RWPE2 (cell line): ENCODE measurements around the gene AOAH.

Source experiments
- ATAC-seq: fragments of 200-7000 bp; cut with Tn5 transposase; 3 replicates; pipeline ENCODE4 v1.9.1; 2021; ENCODE audit warnings: low read depth
- DNase-seq: peaks from one replicate; pipeline ENCODE4 v3.0.0-alpha.2; 2020; ENCODE audit warnings: low spot score
- H3K27ac ChIP-seq: fragments of 450-650 bp; 2 replicates; pipeline ENCODE4 v1.5.1; 2017; ENCODE audit warnings: mild to moderate bottlenecking; ENCODE audit not compliant: poor library complexity, severe bottlenecking
- H3K27me3 ChIP-seq: fragments of 250-450 bp; sonication (Bioruptor Pico); 2 replicates; pipeline ENCODE4 v1.5.1; 2021; ENCODE audit warnings: mild to moderate bottlenecking, moderate library complexity; ENCODE audit not compliant: insufficient read depth, poor library complexity, severe bottlenecking
- H3K36me3 ChIP-seq: fragments of 250-450 bp; sonication (Bioruptor Pico); 2 replicates; pipeline ENCODE4 v1.5.1; 2020; ENCODE audit warnings: low read depth, mild to moderate bottlenecking, moderate library complexity
- H3K4me1 ChIP-seq: fragments of 250-450 bp; sonication (Bioruptor Pico); 2 replicates; pipeline ENCODE4 v1.5.1; 2021; ENCODE audit warnings: mild to moderate bottlenecking, moderate library complexity; ENCODE audit not compliant: insufficient read depth, poor library complexity, severe bottlenecking
- H3K4me3 ChIP-seq: fragments of 250-450 bp; sonication (Bioruptor Pico); 2 replicates; pipeline ENCODE4 v1.5.1; 2021; ENCODE audit warnings: mild to moderate bottlenecking, moderate library complexity; ENCODE audit not compliant: severe bottlenecking
- H3K9me3 ChIP-seq: fragments of 250-450 bp; sonication (Bioruptor Pico); 2 replicates; pipeline ENCODE4 v1.5.1; 2021; ENCODE audit warnings: mild to moderate bottlenecking, moderate library complexity; ENCODE audit not compliant: severe bottlenecking
- CTCF ChIP-seq: fragments of 450-650 bp; IDR thresholded peaks from one replicate; pipeline ENCODE4 v1.5.1; 2017; ENCODE audit warnings: mild to moderate bottlenecking, moderate library complexity; ENCODE audit not compliant: poor library complexity, severe bottlenecking

AOAH gene

DNA sequence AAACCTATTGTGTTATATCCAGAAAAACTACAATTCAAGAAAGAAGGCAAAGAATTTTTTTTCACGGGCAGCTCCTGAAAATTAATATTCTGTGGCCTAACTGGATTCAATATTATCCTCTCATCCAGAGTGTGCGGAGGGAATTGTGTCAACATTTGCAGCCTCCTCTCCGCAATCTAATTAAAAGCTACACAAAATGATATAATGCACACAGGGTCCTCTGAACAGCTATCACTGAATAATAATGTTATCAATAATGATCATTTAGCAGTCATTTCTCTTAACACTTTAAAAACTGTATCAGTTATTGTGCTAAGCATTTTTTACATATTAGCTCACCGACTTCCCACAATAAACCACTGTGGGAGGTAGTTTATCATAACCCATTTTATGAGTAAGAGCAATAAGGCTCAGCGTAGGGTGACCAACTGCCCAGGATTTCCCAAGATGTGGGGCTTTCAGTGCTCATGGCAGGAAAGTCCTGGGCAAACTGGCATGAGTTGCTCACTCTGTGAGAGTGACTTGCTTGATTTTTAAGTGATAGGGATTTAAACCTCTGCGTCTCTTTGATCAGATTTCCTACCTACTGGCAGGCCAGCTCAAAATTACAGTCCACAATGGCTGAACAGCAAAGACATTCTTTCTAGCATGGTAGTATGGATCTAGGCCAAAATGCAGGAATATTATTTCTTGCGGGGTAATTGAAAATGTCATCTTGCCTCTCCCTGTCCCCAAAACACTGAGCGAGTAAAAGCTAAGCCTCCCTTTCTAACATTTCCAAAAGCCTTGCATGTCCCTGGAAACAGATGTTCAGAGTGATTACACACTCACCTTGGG lies 65.7 kb downstream of the AOAH start:
- peaks cover 29% of the 10 kb centered on the region for H3K4me1 ChIP-seq
- H3K4me3 ChIP-seq: no peak overlapping the region

GRCh38 chr7:36657036-36657660 lies 67.1 kb downstream of the AOAH start:
- TF ChIP-seq CTCF: no peak
- H3K36me3 ChIP-seq: no peaks in the 10 kb centered on the region
- DNase-seq (no peak), ATAC-seq (no peak)
- no peak overlapping the region for H3K27ac ChIP-seq
- H3K4me1 ChIP-seq: peaks cover 41% of the 10 kb centered on the region
- H3K27me3 ChIP-seq: no peaks in the 10 kb centered on the region
- no peak overlapping the region for H3K4me3 ChIP-seq
- H3K9me3 ChIP-seq: no peaks in the 10 kb centered on the region

More for the DNA sequence above, 65.7 kb downstream of the AOAH start:
- peak; percentile 86 for ATAC-seq
- no peaks in the 10 kb centered on the region for H3K9me3 ChIP-seq
- H3K27ac ChIP-seq: peak overlapping the region; percentile 66
- DNase-seq: no peak
- no peaks in the 10 kb centered on the region for H3K36me3 ChIP-seq
- no peak for TF ChIP-seq CTCF
- H3K27me3 ChIP-seq: no peaks in the 10 kb centered on the region

GRCh38 chr7:36654436-36654835 lies 69.9 kb downstream of the AOAH start:
- DNase-seq (no peak), ATAC-seq (no peak)
- Histone ChIP-seq H3K4me1 (peaks cover 43% of the 10 kb centered on the region), H3K27ac (no peak overlapping the region), H3K4me3 (no peak overlapping the region), H3K27me3 (no peaks in the 10 kb centered on the region), H3K36me3 (no peaks in the 10 kb centered on the region), H3K9me3 (no peaks in the 10 kb centered on the region)
- TF ChIP-seq CTCF: no peak

- no peak overlapping the region for H3K27ac ChIP-seq
- H3K36me3 ChIP-seq: no peaks in the 10 kb centered on the region
- DNase-seq (no peak), ATAC-seq (no peak)
- H3K4me3 ChIP-seq: no peak overlapping the region
- no peaks in the 10 kb centered on the region for H3K9me3 ChIP-seq
- H3K4me1 ChIP-seq: peaks cover 40% of the 10 kb centered on the region
- no peaks in the 10 kb centered on the region for H3K27me3 ChIP-seq
- TF ChIP-seq CTCF: no peak
Measured at GRCh38 chr7:36653663-36654355, 70.5 kb downstream of the AOAH start.
